HepG2 (cell line): Measurements from ENCODE around the gene NT5DC1. TPM values are rescaled to one million over a fixed set of nuclear protein-coding genes. Genes with fewer than 3 reads are reported as not detected.

ENCODE experiments used
- ATAC-seq: fragments of 200-7000 bp; cut with Tn5 transposase; 3 replicates; pipeline ENCODE4 v1.9.1; 2020; ENCODE audit warnings: mild to moderate bottlenecking, moderate library complexity
- BruUV-seq: library from RNA; stranded (reverse); fragments of 400-500 nt; replicated peaks from 2 replicates; lab custom pipeline; 2021; lab: Mats Ljungman, UMichigan
- CTCF ChIA-PET: fragments of 300-600 bp; formaldehyde crosslinking; extraction: SDS; loops from one replicate; lab custom pipeline; 2021; ENCODE audit warnings: low total read pairs, inconsistent platforms, low intra/inter-chr PET ratio; lab: Yijun Ruan, JAX
- POLR2A ChIA-PET: fragments of 350-600 bp; sonication (Branson Sonifier 250); formaldehyde crosslinking; loops from one replicate; lab custom pipeline; 2020; ENCODE audit warnings: antibody characterized with exemption, inconsistent platforms; lab: Yijun Ruan, JAX
- DNase-seq: peaks from one replicate; pipeline ENCODE4 v3.0.0-alpha.2; 2015; ENCODE audit warnings: low spot score
- FAIRE-seq: peaks from 3 replicates; lab custom pipeline; 2011; peaks lifted over from hg19 to GRCh38; lab: Jason Lieb, UNC
- H2AFZ ChIP-seq: one replicate; pipeline ENCODE4 v1.6.1; 2011; ENCODE audit warnings: low read length, inconsistent platforms
- H3K27ac ChIP-seq: fragments of 300-600 bp; 3 replicates; pipeline ENCODE4 v1.8.0; 2011; ENCODE audit warnings: mixed run types, mild to moderate bottlenecking, mixed read lengths, low read length, inconsistent platforms; ENCODE audit not compliant: insufficient read depth; ENCODE audit errors: extremely low read length
- H3K27me3 ChIP-seq, 2 experiments: fragments of 200-600 bp in 1 of 2; 2 replicates in 1 of 2; 3 replicates in 1 of 2; pipeline versions ENCODE4 v1.6.0 to v1.8.0; 2011; ENCODE audit warnings: low read length in 2 of 2, mild to moderate bottlenecking in 2 of 2, moderate library complexity in 2 of 2, inconsistent platforms in 1 of 2; ENCODE audit not compliant: insufficient read depth in 2 of 2, control insufficient read depth in 1 of 2
- H3K36me3 ChIP-seq, 2 experiments: fragments of 200-600 bp in 1 of 2; replicated peaks in 1 of 2; 2 replicates in 1 of 2; 3 replicates in 1 of 2; pipeline versions ENCODE4 v1.5.1 to v1.8.0; 2011; ENCODE audit warnings: low read length in 2 of 2, inconsistent platforms in 1 of 2; ENCODE audit not compliant: insufficient read depth in 2 of 2, control insufficient read depth in 1 of 2
- H3K4me1 ChIP-seq: 2 replicates; pipeline ENCODE4 v1.5.1; 2012; ENCODE audit warnings: low read length, inconsistent platforms; ENCODE audit not compliant: insufficient read depth
- H3K4me2 ChIP-seq: 2 replicates; pipeline ENCODE4 v1.6.0; 2011; ENCODE audit warnings: low read depth, low read length, inconsistent platforms
- H3K4me3 ChIP-seq, 3 experiments: fragments of 200-600 bp in 1 of 3; sonication (generic), shearing (Covaris generic) in 1 of 3; replicated peaks in 1 of 3; 2 replicates each; pipeline ENCODE4 v1.5.1; 2011 to 2016; ENCODE audit warnings: low read length in 3 of 3, inconsistent platforms in 2 of 3, low read depth in 2 of 3, mild to moderate bottlenecking in 2 of 3, control low read depth in 1 of 3, mixed read lengths in 1 of 3; ENCODE audit not compliant: insufficient read depth in 1 of 3
- H3K79me2 ChIP-seq: one replicate; pipeline ENCODE4 v1.6.1; 2011; ENCODE audit warnings: low read length, inconsistent platforms; ENCODE audit not compliant: insufficient read depth
- H3K9ac ChIP-seq: 2 replicates; pipeline ENCODE4 v1.6.0; 2011; ENCODE audit warnings: mild to moderate bottlenecking, low read depth, low read length, inconsistent platforms; ENCODE audit not compliant: insufficient read depth
- H3K9me3 ChIP-seq: 2 replicates; pipeline ENCODE4 v1.5.1; 2012; ENCODE audit warnings: mild to moderate bottlenecking, low read length
- H4K20me1 ChIP-seq: 2 replicates; pipeline ENCODE4 v1.6.0; 2011; ENCODE audit warnings: inconsistent platforms, mild to moderate bottlenecking, low read length, moderate library complexity; ENCODE audit not compliant: insufficient read depth
- ATF7 ChIP-seq, 2 experiments: fragments of 450-650 bp in 1 of 2; sonication (generic) in 1 of 2; formaldehyde crosslinking in 1 of 2; IDR thresholded peaks; 2 replicates each; pipeline versions ENCODE4 v1.4.0 to v1.6.1; 2016 to 2020; ENCODE audit warnings: antibody characterized with exemption in 1 of 2, mild to moderate bottlenecking in 1 of 2, missing genetic modification reagents in 1 of 2
- CBX1 ChIP-seq: IDR thresholded peaks from one replicate; pipeline ENCODE4 v1.6.1; 2016; ENCODE audit warnings: antibody characterized with exemption, low read depth
- KAT8 ChIP-seq: IDR thresholded peaks from 2 replicates; pipeline ENCODE4 v1.6.1; 2016; ENCODE audit warnings: missing genetic modification reagents, missing compliant biosample characterization
- RERE ChIP-seq: IDR thresholded peaks from 2 replicates; pipeline ENCODE4 v1.6.1; 2016; ENCODE audit warnings: low read depth, missing genetic modification reagents, missing compliant biosample characterization
- SIX4 ChIP-seq: sonication (generic); formaldehyde crosslinking; IDR thresholded peaks from 2 replicates; pipeline ENCODE4 v1.4.0; 2020; ENCODE audit warnings: missing genetic modification reagents
- ZEB1 ChIP-seq: IDR thresholded peaks from 2 replicates; pipeline ENCODE4 v1.6.1; 2012; ENCODE audit warnings: mild to moderate bottlenecking, low read depth, inconsistent platforms; ENCODE audit not compliant: insufficient replicate concordance
- ZNF230 ChIP-seq: sonication (generic); formaldehyde crosslinking; IDR thresholded peaks from 2 replicates; pipeline ENCODE4 v1.4.0; 2020; ENCODE audit warnings: mild to moderate bottlenecking, missing genetic modification reagents
- WGBS: methylation state at CpG from one replicate; pipeline ENCODE4 v1.1.6; 2017; ENCODE audit warnings: low lambda C conversion rate; 5-methylcytosine and 5-hydroxymethylcytosine counted together
- in situ Hi-C: cut with HindIII; loops from 2 replicates; pipeline ENCODE4 v1.10.0; 2017; ENCODE audit warnings: low pct_unique_long_range_greater_than_20kb; ENCODE audit not compliant: extremely low pct_ligation_motif_present
- intact Hi-C: fragments of 100-400 bp; cut with micrococcal nuclease; formaldehyde crosslinking; loops from one replicate; pipeline ENCODE4 v1.10.0; 2022; ENCODE audit not compliant: unreplicated experiment
- polyA plus RNA-seq, 8 experiments: library from polyadenylated mRNA; depleted of rRNA in 3 of 8; stranded (reverse) in 7 of 8; unstranded in 1 of 8; fragments of >200 nt; fragmentation: Illumina TruSeq in 4 of 8; extraction: Trizol in 4 of 8; gene quantifications; 2 replicates each; pipeline versions ENCODE4 v1.2.1 to v1.2.3, GENCODE V29; 2011 to 2016; ENCODE audit warnings: low read depth in 4 of 8, missing spikeins in 1 of 8, mixed read lengths in 1 of 8; ENCODE audit not compliant: insufficient read depth in 1 of 8
- total RNA-seq, 5 experiments: library from RNA; depleted of rRNA; stranded (reverse); fragments of >200 nt; fragmentation: Illumina TruSeq; extraction: Trizol; gene quantifications; 2 replicates each; pipeline ENCODE4 v1.2.3, GENCODE V29; 2016; ENCODE audit warnings: low read depth in 1 of 5
- TF ChIP-seq, protein P1 (sequence below), 2 experiments: fragments of 450-650 bp in 1 of 2; sonication (generic) in 1 of 2; formaldehyde crosslinking in 1 of 2; IDR thresholded peaks; 2 replicates each; pipeline versions ENCODE4 v1.6.1 to v1.8.0; 2016 to 2022; ENCODE audit warnings: antibody characterized with exemption in 1 of 2, mild to moderate bottlenecking in 1 of 2, missing genetic modification reagents in 1 of 2

The NT5DC1 gene
- total and polyA plus RNA-seq, 2 of the 13 experiments (the other 11 are each of a cell fraction or from before 2014, with no cell fraction given), result 27.0 to 56.1 TPM

DNA sequence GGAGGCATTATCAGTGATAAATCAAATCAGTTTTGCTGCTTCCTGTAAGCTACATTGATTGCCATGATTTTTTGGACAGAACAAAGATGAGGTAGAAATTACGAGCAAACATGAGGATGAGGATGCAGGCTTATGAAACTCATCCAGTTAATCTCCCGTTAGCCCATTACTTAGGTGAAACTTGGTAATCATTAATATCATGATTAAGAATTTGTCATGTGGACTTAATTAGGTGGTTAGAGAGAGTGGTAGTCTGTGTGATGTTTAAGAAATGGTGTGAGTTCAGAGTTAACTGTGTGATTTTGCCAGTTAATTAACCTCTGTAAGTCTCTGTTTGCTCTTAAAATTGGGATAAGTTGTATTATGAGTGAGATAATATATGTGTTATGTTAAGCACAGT, 91.2 kb downstream of the NT5DC1 start (continued):
- TF ChIP-seq RERE (CRISPR knock-in tag), result no peak
- TF ChIP-seq, all 625 proteins: peak for 0

DNA sequence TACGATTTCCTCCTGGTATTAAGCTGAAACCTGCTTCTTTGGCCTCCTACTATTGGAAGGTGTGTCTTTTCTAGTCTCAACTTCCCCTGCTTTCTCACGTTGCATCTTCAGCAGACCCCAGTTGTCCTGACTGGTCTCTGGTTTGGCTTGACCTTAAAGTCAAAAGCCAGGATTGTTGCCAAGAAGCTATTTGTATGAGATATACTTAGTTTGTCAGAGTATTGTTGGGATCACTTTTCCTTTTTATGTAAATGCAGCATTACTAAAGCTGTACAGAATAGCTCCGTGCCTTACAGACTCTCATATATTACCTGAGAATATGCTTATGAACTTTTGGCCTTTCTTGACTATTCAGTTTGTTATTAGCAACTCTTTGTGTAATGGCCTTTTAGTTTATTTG, 92.1 kb downstream of the NT5DC1 start:
- no peaks in the 10 kb centered on the region for H4K20me1 ChIP-seq
- H3K4me3 ChIP-seq, result no peak overlapping the region
- H3K4me2 ChIP-seq, result no peak overlapping the region
- POLR2A ChIA-PET, result no interaction called here
- no peak overlapping the region for H2AFZ ChIP-seq
- H3K9me3 ChIP-seq, result no peaks in the 10 kb centered on the region
- no peak for ATAC-seq
- no peaks in the 10 kb centered on the region for H3K27me3 ChIP-seq
- no peaks in the 10 kb centered on the region for H3K79me2 ChIP-seq
- no peak for DNase-seq
- FAIRE-seq, result no peak
- in situ Hi-C loops, result no loop called here
- 96% methylated on average over 3 of the region's 3 CpGs for WGBS
- BruUV-seq, result no TSS peak
- H3K36me3 ChIP-seq, result no peaks in the 10 kb centered on the region
- CTCF ChIA-PET, result no interaction called here
- H3K9ac ChIP-seq, result no peak overlapping the region
- no peak overlapping the region for H3K27ac ChIP-seq
- H3K4me1 ChIP-seq, result no peaks in the 10 kb centered on the region
- intact Hi-C loops, result no loop called here
- TF ChIP-seq SIX4 (CRISPR knock-in tag) (no peak), ZNF230 (no peak), CBX1 (no peak), ATF7 (IDR thresholded peaks at IDR 0.05) (no peak), ATF7 (CRISPR knock-in tag; IDR thresholded peaks at IDR 0.05) (no peak), ZEB1 (no peak), KAT8 (CRISPR knock-in tag) (no peak)
- TF ChIP-seq, protein P1, sequence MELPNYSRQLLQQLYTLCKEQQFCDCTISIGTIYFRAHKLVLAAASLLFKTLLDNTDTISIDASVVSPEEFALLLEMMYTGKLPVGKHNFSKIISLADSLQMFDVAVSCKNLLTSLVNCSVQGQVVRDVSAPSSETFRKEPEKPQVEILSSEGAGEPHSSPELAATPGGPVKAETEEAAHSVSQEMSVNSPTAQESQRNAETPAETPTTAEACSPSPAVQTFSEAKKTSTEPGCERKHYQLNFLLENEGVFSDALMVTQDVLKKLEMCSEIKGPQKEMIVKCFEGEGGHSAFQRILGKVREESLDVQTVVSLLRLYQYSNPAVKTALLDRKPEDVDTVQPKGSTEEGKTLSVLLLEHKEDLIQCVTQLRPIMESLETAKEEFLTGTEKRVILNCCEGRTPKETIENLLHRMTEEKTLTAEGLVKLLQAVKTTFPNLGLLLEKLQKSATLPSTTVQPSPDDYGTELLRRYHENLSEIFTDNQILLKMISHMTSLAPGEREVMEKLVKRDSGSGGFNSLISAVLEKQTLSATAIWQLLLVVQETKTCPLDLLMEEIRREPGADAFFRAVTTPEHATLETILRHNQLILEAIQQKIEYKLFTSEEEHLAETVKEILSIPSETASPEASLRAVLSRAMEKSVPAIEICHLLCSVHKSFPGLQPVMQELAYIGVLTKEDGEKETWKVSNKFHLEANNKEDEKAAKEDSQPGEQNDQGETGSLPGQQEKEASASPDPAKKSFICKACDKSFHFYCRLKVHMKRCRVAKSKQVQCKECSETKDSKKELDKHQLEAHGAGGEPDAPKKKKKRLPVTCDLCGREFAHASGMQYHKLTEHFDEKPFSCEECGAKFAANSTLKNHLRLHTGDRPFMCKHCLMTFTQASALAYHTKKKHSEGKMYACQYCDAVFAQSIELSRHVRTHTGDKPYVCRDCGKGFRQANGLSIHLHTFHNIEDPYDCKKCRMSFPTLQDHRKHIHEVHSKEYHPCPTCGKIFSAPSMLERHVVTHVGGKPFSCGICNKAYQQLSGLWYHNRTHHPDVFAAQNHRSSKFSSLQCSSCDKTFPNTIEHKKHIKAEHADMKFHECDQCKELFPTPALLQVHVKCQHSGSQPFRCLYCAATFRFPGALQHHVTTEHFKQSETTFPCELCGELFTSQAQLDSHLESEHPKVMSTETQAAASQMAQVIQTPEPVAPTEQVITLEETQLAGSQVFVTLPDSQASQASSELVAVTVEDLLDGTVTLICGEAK (IDR thresholded peaks at IDR 0.05), result no peak
- TF ChIP-seq, protein P1 (CRISPR knock-in tag; IDR thresholded peaks at IDR 0.05), result no peak
